Adrenal gland (tissue), 12 donors: ENCODE data around the gene FOXS1. TPM values are rescaled to one million over a fixed set of nuclear protein-coding genes. Genes with fewer than 3 reads are reported as not detected.

Experiments used
- DNase-seq, 7 donors: peaks; one replicate each; pipeline ENCODE4 v3.0.0-alpha.2; 2019 to 2020
- H3K27ac ChIP-seq, 5 donors: fragments of 200-600 bp; sonication (generic) in 4 of 5; 1 replicate in 3 of 5; 2 replicates in 2 of 5; pipeline versions ENCODE4 v1.5.1 to v1.8.0; 2016 to 2020; ENCODE audit warnings: mild to moderate bottlenecking in 1 of 5
- H3K27me3 ChIP-seq: fragments of 200-600 bp; 2 replicates; pipeline ENCODE4 v1.8.0; 2021
- H3K36me3 ChIP-seq, 2 donors: fragments of 200-600 bp; replicated peaks in 1 of 2; 1 replicate in 1 of 2; 2 replicates in 1 of 2; pipeline versions ENCODE4 v1.5.1 to v1.8.0; 2018 to 2022
- H3K4me1 ChIP-seq, 2 donors: fragments of 200-600 bp; replicated peaks in 1 of 2; 1 replicate in 1 of 2; 2 replicates in 1 of 2; pipeline versions ENCODE4 v1.5.1 to v1.8.0; 2018 to 2021
- H3K4me3 ChIP-seq, 4 donors: fragments of 200-600 bp; sonication (generic) in 3 of 4; one replicate each; pipeline ENCODE4 v1.5.1; 2016 to 2018
- H3K9me3 ChIP-seq, 3 donors: fragments of 200-600 bp; sonication (generic) in 1 of 3; replicated peaks in 1 of 3; 1 replicate in 2 of 3; 2 replicates in 1 of 3; pipeline versions ENCODE4 v1.5.1 to v1.8.0; 2016 to 2021
- CTCF ChIP-seq, 6 experiments: fragments of 450-650 bp in 4 of 6; fragments of 200-600 bp in 2 of 6; sonication (generic) in 1 of 6; IDR thresholded peaks; 1 replicate in 5 of 6; 2 replicates in 1 of 6; pipeline versions ENCODE4 v1.5.1 to v1.8.0; 2016 to 2021; ENCODE audit warnings: antibody characterized with exemption in 6 of 6, mild to moderate bottlenecking in 2 of 6, moderate library complexity in 1 of 6
- POLR2A ChIP-seq, 2 donors: fragments of 450-650 bp; IDR thresholded peaks; one replicate each; pipeline ENCODE4 v1.6.1; 2017; ENCODE audit warnings: antibody characterized with exemption in 2 of 2, mild to moderate bottlenecking in 2 of 2, moderate library complexity in 1 of 2
- WGBS, 4 donors: extraction: QIAGEN DNeasy Blood & Tissue Kit in 2 of 4; methylation state at CpG; one replicate each; pipeline versions ENCODE4 v1.1.5 to v1.1.7; 2013 to 2017; 5-methylcytosine and 5-hydroxymethylcytosine counted together
- intact Hi-C, 2 donors: fragments of 100-400 bp; cut with DNase I; formaldehyde crosslinking; loops; one replicate each; pipeline versions ENCODE4 v1.14.1 to v1.15.0; 2022 to 2023
- polyA plus RNA-seq, 3 donors: library from polyadenylated mRNA; stranded (reverse); fragments of 200-250 nt in 2 of 3; fragments of 350-450 nt in 1 of 3; fragmentation: Illumina TruSeq in 1 of 3; extraction: RNeasy Lipid Tissue Mini Kit (QIAGEN cat#74804) in 1 of 3; gene quantifications; one replicate each; pipeline ENCODE4 v1.2.3, GENCODE V29; 2013 to 2014
- total RNA-seq, 9 donors: library from RNA; depleted of rRNA in 4 of 9; stranded (reverse); fragments of >200 nt in 4 of 9; fragments of 120-200 nt in 1 of 9; fragmentation: NEBNext Ultra II Directional in 1 of 9; extraction: Animal tissue kit (Norgen Biotek cat#: 25700) in 1 of 9; gene quantifications; one replicate each; pipeline versions ENCODE4 v1.1.0 to v1.2.4, GENCODE V29; 2013 to 2023
- donor health status: healthy with polysubstance abuse.
- donor health status: Bipolar disorder and iron deficiency.
- donor health status: DM: yes; HTN: yes; CAD: no.
- donor health status: DM: no; HTN: no; CAD: no.
- donor health status: DM: no; HTN: no; CAD: no.
- donor health status: DM: yes; HTN: yes; CAD: no.

Gene FOXS1
- total and polyA plus RNA-seq, 12 donors: 0.22 to 6.0 (median 2.0) TPM

DNA sequence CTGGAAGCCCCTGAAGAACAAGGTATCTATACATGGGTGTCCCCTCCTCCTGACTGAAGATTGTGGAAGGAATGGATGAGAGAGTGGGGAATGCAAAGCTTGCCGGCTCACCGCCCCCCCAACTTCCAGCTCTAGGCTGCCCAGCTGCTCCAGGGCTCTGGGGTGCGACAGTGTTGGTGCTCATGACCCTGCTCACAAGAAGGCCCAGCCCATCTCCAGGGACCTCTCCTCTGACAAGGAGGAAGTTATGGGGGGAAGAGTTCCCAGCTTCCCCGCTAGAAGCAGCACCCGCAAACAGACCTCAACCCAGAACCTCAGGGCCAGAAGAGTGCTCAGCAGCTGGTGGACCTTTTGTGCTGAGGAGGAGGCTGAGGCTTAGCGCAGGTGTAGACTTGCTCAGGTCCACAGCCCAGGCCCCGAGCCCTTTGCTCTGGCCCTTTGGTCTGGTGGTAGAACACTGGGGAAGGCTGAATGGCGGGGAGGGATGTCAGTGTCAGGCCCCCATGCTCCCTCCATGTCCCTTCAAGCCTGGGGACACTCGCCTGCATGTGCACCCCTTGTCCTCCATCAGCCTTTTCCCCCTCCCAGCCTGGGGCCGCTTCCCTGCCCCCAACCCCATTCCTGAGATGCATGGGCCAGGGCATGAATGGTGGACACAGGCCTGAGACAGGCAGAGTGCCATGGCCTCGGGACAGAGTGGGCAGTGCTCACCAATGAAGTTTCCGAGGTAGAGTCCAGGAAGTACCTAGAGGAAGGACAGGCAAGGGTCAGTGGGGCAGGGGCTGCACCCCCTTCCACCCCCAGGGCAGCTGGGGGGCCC, 23.7 kb upstream of the FOXS1 start:
- DNase-seq: peak in 1 of 7 donors; percentile 25
- H3K27me3 ChIP-seq: no peaks in the 10 kb centered on the region
- H3K9me3 ChIP-seq: no peaks in the 10 kb centered on the region
- intact Hi-C loops: no loop called here
- no peak for TF ChIP-seq CTCF (IDR thresholded peaks at IDR 0.05)
- no peak for TF ChIP-seq POLR2A (IDR thresholded peaks at IDR 0.05)
- peaks cover 8 to 14% of the 10 kb centered on the region in 2 donors for H3K4me1 ChIP-seq
- peak overlapping the region in 1 of 4 donors; percentile 97 for H3K4me3 ChIP-seq
- 69 to 74% (median 72%) methylated on average over 10 to 12 of the region's 12 CpGs for WGBS, 4 donors
- no peaks in the 10 kb centered on the region for H3K36me3 ChIP-seq
- no peak overlapping the region for H3K27ac ChIP-seq

GRCh38 chr20:31866221-31866620, 20.8 kb upstream of the FOXS1 start:
- TF ChIP-seq CTCF (IDR thresholded peaks at IDR 0.05) (no peak), POLR2A (IDR thresholded peaks at IDR 0.05) (no peak)
- intact Hi-C loops: no loop called here
- Histone ChIP-seq H3K4me1 (peaks cover 10 to 21% of the 10 kb centered on the region in 2 donors), H3K36me3 (no peaks in the 10 kb centered on the region), H3K9me3 (no peaks in the 10 kb centered on the region), H3K27me3 (no peaks in the 10 kb centered on the region), H3K4me3 (no peak overlapping the region), H3K27ac (no peak overlapping the region)
- DNase-seq: no peak
- WGBS, 4 donors: 52 to 69% (median 64%) methylated on average over 3 of the region's 3 CpGs

DNA sequence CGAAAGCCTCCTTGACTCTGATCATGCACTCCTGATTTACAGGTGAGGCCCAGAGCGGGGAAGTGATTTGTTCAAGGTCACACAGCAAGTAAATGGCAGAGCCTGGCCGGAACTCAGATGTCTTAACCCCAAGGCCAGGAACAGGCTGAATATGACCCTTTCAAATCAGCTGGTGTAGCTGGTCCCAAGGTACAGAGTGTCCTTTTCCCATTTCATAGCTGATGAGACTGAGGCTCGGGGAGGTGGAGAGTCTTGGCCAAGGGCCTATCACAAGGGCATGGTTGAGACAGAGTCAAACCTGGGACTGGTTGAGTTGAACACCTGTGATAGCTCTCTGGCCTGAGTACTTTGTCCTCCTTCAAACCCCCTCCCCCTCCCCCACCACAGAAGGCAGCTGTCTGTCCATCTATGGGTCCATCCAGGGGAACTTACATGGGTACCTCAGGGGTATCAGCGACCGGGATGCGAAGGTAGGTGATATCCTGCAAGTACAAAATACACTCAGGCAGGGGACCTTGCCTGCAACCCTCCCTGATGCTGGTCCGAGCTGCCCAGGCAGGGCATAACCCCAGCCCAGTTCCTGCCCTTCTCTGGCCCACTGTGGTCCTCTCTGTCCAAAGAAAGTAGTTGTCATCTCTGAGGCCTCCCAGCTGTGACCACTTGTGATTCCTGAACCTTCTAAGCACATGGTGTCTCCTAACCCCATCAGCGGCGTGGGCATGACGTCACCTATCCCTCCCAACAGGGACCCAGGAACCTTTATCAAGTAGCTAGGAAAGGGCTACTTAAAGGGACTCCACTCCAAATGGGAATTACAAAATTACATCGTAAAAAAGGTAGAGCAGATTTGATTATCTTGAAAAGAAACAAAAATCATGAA, 19.4 kb upstream of the FOXS1 start:
- no peak overlapping the region for H3K4me3 ChIP-seq
- TF ChIP-seq CTCF (IDR thresholded peaks at IDR 0.05) (no peak), POLR2A (IDR thresholded peaks at IDR 0.05) (no peak)
- H3K27me3 ChIP-seq: no peaks in the 10 kb centered on the region
- no peaks in the 10 kb centered on the region for H3K36me3 ChIP-seq
- peaks cover 20 to 26% of the 10 kb centered on the region in 2 donors for H3K4me1 ChIP-seq
- no peak overlapping the region for H3K27ac ChIP-seq
- intact Hi-C loops: no loop called here
- DNase-seq: peak in 1 of 7 donors; percentile 45
- H3K9me3 ChIP-seq: no peaks in the 10 kb centered on the region
- 66 to 85% (median 75%) methylated on average over 7 to 12 of the region's 12 CpGs for whole genome bisulfite sequencing, 4 donors
